GM18526 (cell line): ENCODE measurements around the gene CIAPIN1.

Experiments used
- POLR2A ChIP-seq: IDR thresholded peaks from 3 replicates; pipeline ENCODE4 v1.6.1; 2011; ENCODE audit not compliant: insufficient read length; ENCODE audit errors: extremely low read depth

The CIAPIN1 gene

DNA sequence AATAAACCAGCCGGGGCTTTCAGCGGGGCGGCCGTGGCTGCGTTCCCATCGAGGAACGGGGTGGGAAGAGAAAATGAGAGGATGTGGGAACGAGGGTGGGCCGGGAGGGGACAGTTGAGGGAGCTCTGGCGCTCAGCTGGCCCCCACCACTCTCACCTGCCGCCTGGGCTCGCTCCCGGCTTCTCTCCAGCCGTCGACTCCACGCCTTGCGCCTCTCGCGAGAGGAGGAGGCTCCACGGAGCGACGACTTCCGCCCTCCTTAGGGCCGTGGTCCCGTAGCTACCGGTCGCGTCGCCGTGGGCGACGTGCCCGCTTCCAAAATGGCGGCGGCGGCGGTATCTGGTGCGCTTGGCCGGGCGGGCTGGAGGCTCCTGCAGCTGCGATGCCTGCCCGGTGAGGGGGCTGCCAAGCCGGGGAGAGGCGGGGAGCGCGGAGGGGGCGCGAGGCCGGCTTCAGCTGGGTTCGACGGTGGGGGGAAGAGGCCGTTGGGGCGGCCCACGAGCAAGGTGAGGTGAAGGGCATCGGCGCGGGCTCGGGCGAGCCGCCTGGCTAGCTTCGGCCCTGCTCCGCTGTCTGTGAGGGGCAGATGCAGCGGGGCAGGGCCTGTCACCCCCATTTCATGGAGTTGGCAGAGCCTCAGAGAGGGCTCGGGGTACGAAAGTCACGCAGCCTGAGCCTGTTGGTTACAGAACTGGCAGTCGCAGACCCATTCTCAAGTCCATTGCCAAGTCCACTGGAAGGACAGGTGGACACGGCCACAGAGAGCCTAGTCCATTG, at the start of gene CIAPIN1, which contains the start of gene COQ9:
Gene CIAPIN1, minus strand, starts transcription at position 200 of the 777 bp plus-strand sequence. CDS start 6,457 bp downstream, outside the sequence.
Gene COQ9, plus strand, starts transcription at position 294 of the 777 bp plus-strand sequence. Its CDS starts 27 bp downstream, at position 321.
- peak; percentile 86 for TF ChIP-seq POLR2A

DNA sequence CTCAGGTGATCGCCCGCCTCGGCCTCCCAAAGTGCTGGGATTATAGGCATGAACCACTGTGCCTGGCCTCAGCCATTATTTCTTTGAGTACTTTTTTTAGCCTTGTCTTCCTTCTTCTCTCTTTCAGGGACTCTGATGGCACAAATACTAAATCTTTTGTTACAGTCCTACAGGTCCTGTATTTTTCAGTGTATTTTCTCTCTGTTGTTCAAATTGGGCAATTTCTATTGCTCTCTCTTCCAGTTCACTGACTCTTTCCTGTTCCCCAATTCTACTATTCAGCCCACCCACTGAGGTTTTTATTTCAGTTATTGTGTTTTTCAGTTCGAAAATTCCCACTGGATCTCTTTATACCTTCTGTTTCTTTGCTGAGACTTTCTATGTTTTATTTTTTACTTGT, 46.6 kb upstream of the CIAPIN1 start:
- TF ChIP-seq POLR2A: no peak

DNA sequence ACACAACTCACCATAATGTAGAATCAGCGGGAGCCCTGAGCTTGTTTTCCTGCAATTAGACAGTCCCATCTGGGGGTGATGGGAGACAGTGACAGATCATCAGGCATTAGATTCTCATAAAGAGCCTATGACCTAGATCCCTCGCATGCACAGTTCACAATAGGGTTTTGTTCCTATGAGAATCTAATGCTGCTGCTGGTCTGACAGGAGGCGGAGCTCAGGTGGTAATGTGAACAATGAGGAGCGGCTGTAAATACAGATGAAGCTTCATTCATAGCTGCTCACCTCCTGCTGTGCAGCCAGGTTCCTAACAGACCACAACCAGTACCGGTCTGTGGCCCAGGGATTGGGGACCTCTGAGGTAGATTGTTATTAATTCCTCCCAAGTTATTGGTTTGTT, 42.0 kb upstream of the CIAPIN1 start:
- no peak for TF ChIP-seq POLR2A

DNA sequence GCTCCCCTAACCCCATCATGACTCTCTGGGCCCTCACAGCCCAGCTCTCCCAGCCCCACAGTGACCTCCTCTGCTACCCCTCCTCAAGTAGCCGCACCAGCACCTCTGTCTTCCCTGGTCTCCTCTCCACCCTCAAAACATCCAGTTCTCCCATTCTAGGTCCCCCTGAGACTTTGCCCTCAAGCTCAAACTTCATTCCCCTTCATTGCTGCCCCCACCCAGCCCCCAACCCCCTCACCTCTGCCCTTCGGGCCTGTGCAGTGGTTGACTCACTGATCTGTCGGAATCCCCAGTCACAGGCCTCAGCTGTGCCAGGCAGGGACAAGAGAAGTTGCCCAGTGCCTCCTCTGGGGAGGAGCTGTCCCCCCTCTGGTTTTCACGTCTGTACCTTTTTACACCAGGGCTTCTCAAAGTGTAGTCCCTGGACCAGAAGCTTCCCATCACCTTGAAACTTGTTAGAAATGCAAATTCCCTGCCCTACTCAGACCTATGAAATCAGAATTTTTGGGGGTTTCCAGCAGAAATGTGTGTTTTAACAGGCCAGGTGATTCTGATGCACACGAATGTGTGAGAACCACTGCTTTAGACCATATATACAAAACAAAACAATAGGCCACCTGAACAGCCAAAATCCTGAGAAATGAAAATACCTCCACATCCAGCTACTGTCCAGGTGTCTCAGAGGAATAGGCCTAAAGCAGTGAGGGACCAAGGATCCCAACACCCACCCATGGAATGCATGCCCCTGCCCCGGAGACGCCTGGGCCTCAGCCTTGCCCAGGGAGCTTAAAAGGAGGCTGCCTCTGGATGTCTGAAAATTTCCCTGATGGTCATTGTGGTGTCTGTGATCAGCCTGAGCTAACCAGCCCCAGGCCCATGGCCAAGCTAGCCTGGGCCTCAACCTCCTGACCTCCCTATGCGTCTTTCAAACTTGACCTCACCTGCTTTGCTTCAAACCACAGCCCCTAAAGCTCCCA, 40.0 kb upstream of the CIAPIN1 start:
- no peak for TF ChIP-seq POLR2A

DNA sequence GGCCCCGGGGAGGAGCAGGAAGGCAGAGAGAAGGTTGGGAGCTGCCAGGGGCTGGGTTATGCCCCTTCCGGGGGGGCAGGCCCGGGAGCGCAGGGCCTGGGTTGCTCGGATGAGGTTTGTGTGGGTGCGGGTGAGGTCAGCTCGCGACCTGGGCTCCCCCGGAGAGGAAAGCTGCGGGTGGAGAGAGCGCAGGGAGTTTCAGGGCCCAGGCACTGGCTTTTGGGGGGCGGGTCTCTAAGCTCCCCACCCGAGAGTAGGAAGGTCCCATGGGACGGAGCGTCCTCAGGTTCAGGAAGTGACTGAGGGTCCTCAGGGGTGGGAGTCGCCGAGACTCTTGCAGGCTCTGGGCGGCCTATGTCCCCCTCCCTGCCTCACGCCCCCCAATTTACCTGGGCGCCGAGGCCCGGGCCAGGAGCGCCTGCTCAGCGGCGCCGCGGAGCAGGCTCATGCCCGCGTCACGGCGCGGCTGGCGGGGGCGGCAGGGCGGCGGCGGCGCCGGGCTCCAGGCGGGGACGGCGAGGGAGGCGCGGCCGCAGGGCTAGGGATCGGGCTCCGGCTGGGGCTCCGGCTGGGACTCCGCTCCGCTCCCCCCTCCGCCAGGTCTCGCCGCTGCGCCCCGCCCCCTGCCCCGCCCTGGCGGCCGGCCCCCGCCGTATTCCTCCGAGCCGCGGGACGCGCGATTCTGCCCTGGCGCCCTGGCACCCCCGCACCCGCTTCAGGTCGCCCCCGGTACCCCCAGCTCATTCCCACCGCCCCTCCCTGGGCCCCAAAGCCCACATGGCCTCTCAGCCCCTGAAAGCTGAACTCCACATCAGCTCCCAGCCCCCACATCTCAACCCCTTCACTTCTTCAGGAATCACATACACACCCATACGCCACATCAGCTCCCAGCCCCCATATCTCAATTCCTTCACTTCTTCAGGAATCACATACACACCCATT, 39.0 kb upstream of the CIAPIN1 start, which contains the start of gene DOK4:
Gene DOK4, minus strand, starts transcription at position 578 of the 942 bp plus-strand sequence. CDS start 6,986 bp downstream, outside the sequence.
- TF ChIP-seq POLR2A: no peak

DNA sequence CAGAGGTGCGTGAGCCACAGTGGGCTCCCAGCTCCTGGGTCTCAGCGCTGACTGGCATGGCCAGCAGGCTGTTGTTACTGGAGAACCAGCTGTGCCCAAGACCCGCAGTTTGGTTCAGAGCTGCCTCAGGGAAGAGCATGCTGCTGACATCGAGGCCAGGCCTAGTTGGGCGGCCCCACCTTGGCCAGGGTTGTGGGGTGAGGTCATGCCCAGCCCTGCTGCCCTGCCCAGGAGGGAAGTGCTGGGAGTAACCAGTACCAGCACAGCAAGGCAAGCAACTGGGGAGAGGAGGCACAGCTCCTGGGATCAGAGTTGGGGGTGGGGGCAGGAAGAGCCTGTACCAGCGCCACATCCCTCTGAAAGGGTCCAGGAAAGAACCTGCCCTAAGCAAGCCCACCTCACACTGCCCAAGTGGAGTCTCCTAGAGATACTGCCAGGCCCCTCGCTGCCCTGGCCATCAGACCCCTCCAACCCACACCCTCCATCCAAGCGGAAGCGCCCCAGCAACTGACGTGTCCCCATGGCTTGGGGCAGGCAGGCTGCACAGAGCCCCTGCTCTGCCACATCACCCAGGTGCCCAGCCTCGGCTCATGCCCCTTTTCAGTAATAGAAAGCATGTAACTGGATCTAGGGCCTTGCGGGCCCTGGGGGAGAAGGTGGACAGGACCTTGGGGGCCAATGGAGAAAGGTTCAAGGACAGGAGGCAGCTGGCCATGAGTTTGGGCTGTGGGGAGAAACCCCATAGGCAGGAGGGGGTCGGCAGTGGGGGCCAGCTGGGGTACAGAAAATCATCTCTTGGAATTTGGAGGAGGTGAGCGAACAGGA, 38.1 kb upstream of the CIAPIN1 start:
- no peak for TF ChIP-seq POLR2A

DNA sequence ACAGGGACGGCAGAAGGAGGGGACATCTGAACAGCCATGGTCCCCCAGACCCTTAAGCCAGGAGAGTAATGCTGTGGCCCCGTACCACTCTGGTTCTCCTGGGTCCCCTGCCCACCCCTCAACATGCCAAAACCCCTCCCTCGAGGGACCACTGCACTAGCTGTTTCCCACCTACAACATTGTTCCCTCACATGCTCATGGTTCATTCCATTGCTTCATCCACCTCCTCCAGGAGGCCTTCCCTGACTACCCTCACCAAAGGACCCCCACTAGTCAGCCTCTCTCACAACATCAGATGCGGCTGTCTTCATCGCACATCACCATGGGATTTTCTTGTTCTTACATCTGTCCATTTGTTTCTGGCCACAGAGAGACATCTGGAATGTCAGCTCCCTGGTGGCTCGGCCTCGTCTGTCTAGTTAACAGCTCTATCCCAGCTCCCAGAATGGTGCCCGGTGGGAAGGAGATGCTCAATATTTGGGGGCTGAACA, 37.4 kb upstream of the CIAPIN1 start:
- no peak for TF ChIP-seq POLR2A

DNA sequence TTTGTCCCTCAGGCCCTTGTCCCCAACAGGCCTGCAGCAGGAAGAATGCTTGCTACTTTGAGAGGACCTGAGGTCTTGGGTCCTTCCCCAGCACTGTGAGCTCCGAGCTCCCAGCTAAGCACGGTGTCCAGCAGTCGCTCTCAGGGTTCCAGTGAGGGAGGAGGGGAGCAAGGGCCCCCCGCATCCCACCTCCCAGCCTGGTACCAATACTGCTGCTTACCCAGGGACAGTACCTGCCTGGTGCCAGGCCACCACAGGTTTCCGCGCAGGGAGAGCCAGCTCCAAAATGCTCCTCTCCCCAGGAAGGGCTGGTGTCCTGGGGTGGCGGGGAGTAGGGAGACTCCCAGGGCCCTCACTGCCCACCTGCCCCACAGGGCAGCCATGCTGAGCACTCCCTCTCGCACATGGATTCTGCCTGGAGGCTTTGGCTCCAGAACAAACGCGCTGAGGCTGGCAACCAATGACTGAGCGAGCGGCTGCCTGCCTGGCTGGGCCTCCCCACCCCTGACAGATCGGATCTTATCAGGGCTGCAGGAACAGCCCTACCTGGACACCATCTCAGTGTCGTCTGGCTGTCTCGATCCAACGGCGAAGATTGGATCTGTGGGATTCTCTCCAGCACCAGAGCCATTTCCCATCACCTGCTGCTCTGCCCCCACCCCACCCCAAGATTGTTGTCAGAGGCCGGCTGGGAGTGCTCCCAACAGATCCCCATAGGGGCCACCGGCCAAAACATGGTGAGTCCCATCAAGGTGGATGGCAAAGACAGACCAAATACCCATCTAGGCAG, 36.7 kb upstream of the CIAPIN1 start:
- no peak for TF ChIP-seq POLR2A

DNA sequence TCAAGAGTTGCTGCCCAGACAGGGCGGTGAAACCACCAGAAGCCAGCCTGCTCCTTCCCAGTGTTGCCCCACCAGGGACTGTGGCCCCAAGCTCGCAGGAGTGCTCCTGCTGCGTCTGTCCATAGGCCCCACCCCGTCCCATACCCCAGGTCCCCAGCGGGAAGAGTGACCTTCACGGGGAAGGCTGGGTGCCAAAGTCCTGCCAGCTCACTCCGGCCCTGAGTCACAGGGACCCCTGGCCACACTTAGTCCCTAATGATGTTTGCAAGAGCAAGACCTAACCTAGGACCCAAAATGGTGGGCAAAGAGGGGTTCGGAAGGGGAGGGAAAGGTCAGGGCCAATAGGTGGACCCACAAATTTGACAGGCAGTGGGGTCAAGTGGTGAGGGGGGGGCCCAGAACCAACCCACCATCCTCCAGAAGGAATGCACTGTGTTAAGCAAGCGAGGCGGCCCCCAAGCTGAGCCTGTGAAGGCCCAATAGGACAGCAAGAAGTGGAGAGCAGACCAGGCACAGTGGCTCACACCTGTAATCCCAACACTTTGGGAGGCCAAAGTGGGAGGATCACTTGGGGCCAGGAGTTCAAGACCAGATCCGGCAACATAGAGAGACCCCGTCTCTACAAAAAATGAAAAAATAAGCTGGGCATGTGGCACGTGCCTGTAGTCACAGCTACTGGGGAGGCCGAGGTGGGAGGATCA, 35.8 kb upstream of the CIAPIN1 start:
- TF ChIP-seq POLR2A: no peak

DNA sequence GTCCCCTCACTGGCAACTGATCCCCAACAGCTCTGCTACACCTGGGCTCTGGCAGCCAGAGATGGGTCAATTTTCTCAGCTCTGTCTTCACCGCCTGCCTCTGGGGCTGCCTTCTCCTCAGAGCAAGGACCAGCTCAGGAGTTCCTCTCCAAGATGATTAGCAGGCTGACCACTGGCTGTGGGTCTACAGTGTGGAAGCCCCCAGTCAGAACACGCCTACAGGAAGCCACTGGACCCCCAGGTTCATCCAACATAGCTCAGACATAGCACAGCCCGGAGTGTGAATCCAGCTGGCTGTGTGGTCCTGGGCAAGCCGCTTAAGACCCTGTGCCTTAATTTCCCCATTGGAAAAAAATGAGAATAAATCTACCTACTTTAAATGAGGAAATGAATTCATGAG, 34.2 kb upstream of the CIAPIN1 start:
- TF ChIP-seq POLR2A: no peak

DNA sequence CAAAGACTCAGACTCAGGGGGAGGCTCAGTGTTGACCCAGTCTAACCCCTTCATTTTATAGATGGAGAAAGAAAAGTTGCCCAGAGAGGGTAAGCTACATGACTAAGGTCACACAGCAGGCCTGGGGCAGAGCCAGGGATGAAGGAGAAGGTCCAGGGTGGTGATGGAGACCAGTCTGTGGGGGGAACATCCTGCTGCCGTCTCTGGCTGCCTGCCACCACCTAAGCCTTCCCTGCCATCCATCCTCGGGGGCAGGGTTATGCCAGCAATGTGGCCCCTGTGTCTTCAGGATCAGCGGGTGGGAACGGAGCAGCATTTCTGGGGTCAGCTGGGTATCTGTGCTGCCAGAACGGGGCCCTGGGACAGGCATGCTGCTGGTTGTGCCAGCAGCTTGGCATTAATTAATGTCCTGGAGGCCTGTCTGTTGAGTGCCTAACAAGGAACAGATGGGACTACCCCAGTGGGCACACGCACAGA, 33.6 kb upstream of the CIAPIN1 start:
- TF ChIP-seq POLR2A: no peak

DNA sequence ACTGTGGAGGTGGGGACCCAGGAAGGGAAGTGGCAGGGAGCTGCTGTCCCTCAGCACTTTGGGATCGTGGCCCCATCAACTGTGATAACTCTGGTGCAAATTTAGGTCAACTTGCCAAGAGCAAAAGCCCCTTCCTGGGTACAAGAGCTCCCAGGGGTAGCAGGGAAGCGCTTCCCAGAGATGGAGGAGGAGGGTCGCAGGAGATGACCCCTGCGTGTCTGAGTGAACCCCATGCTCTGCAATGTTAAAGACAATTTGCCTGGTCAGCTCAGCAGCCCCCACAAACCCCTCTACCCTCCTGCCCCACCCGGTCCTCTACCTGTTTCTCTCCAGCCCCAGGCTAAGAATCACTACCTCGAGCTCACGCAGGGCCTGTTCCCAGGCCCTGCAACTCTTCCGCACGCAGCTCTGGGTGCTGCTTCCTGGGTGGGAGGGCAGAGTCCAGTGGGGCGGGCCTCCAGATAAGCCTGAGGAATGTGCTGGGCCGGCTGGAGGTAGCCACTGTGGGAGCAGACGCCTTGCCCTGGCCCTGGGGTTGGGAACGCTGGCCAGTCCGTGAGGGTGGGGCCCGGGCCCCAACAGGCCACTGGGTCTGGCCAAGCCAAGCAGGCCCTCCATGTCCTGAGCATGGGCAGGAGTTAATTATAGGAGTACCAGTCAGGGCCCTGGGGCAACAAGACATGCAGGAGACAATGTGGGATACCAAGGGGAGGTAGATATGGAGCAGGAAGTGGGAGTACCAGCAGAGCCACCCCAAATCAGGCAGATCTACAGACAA, 33.0 kb upstream of the CIAPIN1 start:
- no peak for TF ChIP-seq POLR2A
